ENCODE data around the gene UNG. TPM values are rescaled to one million over a fixed set of nuclear protein-coding genes. Genes with fewer than 3 reads are reported as not detected.

The UNG gene
- total and polyA plus RNA-seq, 2 donors (not counting 3 experiments of a cell fraction or from before 2014, with no cell fraction given): 21.5 to 46.7 TPM

- Histone ChIP-seq H3K9ac (replicated peaks; ENCODE audit: extremely low read depth, insufficient read depth, low read length) (no peak overlapping the region), H3K4me2 (ENCODE audit: insufficient read depth, low read length) (no peak overlapping the region), H3K79me2 (ENCODE audit: control insufficient read depth, insufficient read depth, low read length) (no peaks in the 10 kb centered on the region), H3K27me3 (ENCODE audit: control insufficient read depth in 2 of 2, insufficient read depth in 2 of 2, low read length in 2 of 2) (no peaks in the 10 kb centered on the region), H3K9me1 (replicated peaks; ENCODE audit: control insufficient read depth, extremely low read depth, insufficient read depth, low read length) (no peaks in the 10 kb centered on the region), H3K27ac (ENCODE audit: insufficient read depth, low read depth, low read length) (no peak overlapping the region), H3K9me3 (replicated peaks; ENCODE audit: control insufficient read depth, insufficient read depth, low read length) (no peaks in the 10 kb centered on the region), H2AFZ (ENCODE audit: low read depth, low read length) (no peak overlapping the region), H3K4me3 (replicated peaks in 1 of 3; ENCODE audit: insufficient read depth in 1 of 3, low read depth in 1 of 3, low read length in 3 of 3) (no peak overlapping the region), H3K36me3 (ENCODE audit: control insufficient read depth in 2 of 2, extremely low read depth in 1 of 2, insufficient read depth in 2 of 2, low read length in 2 of 2) (no peaks in the 10 kb centered on the region), H4K20me1 (replicated peaks; ENCODE audit: control insufficient read depth, extremely low read depth, insufficient read depth, low read length) (no peaks in the 10 kb centered on the region), H3K4me1 (ENCODE audit: control insufficient read depth, extremely low read depth, insufficient read depth, low read length) (no peaks in the 10 kb centered on the region)
- dilution Hi-C loops (cut with MboI; ENCODE audit: extremely low pct_ligation_motif_present, low sequenced_read_pairs): no loop called here
- DNase-seq (ENCODE audit: low read depth, low spot score): no peak
- intact Hi-C loops (cut with micrococcal nuclease): no loop called here
- CTCF ChIA-PET: interaction anchor here (1.3 kb wide), 2 partner anchors 16 to 270 kb away, joined by 3 to 8 read pairs; no protein-coding TSS in a partner anchor
- no peak for FAIRE-seq
- BruUV-seq (replicated peaks): no TSS peak
- TF ChIP-seq EZH2 (IDR thresholded peaks at IDR 0.05; ENCODE audit: borderline replicate concordance, low read depth, low read length, severe bottlenecking) (no peak), MAX (IDR thresholded peaks at IDR 0.05; ENCODE audit: insufficient read depth, insufficient read length) (no peak), CTCF (IDR thresholded peaks at IDR 0.05; ENCODE audit: extremely low read depth in 1 of 2, insufficient read depth in 1 of 2, low read depth in 1 of 2, low read length in 2 of 2) (no peak), MYC (IDR thresholded peaks at IDR 0.05; ENCODE audit: low read depth, low read length) (no peak), POLR2AphosphoS5 (IDR thresholded peaks at IDR 0.05; ENCODE audit: insufficient read depth, low read depth, low read length) (no peak), GATA2 (IDR thresholded peaks at IDR 0.05; ENCODE audit: insufficient read depth, insufficient read length, low read depth, low read length) (no peak), FOS (IDR thresholded peaks at IDR 0.05; ENCODE audit: borderline replicate concordance, insufficient read depth, low read length) (no peak), JUN (IDR thresholded peaks at IDR 0.05; ENCODE audit: borderline replicate concordance, insufficient read depth, insufficient read length, low read depth) (no peak), POLR2A (IDR thresholded peaks at IDR 0.05; ENCODE audit: low read depth, low read length) (no peak)
- POLR2A ChIA-PET: no interaction called here
These were observed 30.3 kb downstream of the UNG start for GRCh38 chr12:109127533-109128242.

Measured in endothelial cell of umbilical vein (primary cell).